COLO668 (cell line): ENCODE data around the gene CEP85L.

Experiments
- DNase-seq: peaks from one replicate; lab custom pipeline; 2025; ENCODE audit not compliant: unreplicated experiment; lab: John Stamatoyannopoulos, UW

The CEP85L gene

DNA sequence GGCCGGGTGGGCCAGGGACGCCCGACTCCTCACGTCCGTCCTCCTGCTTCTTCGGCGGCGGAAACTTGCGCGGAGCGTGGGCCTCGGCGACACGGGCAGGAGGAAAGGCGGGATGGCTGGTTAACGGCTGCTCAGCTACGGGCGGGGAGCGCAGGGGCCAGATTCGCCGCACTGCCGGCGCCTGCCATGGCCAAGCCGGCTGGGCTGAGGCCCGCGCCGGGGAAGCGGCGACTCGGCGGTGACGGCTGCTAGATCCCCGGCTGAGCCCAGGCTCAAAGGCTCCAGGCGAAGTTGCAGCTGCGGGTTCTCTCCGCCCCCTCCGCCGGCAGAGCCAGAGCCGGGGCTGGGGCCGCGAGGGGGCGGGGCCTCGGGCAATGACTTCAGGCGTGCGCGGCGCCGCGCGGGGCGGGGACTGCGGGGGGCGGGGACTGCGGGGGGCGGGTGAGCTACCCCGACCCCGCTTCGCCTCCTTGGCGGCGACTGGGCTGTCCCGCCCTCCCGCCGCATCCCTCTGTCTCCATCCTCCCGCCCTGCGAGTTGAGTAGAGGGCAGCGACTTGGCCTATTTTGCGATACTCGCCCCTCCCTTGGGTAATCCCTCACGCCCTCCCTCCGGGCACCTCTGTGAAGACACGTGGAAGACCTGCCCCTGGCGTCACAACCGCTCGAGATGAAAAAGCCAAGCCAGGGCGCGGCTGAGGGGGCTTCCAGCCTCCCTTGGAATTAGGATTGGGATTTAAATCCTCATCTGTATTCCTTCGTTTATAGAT, at the start of gene CEP85L:
TSS of gene CEP85L (minus strand) at position 310 of the 769 bp plus-strand sequence. CDS start 322 bp downstream, outside the sequence.
- peak; percentile 91 for DNase-seq

DNA sequence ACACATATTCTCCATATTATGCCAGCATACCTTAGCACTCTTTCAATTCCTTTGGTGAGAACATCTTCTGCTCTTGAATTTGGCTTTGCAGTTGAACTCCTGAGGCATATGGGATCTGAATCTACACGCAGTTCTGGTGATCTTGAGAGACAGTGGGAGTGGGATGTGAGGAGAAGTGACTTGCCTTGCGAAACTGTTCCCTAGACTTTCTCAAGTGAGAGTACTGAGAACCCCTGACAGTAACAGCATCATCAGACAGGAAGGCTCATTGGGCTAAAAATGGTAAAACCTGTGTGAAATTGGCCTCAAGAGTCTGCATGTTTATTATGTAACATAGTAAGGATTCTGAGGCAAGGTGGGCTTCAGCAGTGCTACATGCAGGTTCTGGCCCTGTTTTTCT, 49.1 kb upstream of the CEP85L start:
- no peak for DNase-seq

DNA sequence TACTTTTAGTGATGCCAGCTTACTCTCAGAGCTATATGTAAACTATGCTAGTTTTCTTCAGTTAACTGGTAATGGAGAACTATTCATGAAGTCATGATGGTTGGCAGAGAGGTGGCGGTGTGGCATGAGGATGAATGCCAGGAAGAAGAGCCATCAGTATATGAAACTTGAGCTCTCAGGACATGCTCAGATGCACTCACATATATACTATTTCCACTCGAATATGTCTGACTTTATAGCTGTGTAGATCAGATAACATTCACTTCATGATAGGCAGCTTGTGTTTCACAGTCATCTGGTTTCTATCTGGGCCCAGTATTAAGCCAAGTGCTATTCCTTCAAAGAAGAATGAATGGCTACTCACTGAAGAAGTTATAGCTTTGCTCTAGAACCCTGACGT, 46.2 kb upstream of the CEP85L start:
- DNase-seq: no peak

DNA sequence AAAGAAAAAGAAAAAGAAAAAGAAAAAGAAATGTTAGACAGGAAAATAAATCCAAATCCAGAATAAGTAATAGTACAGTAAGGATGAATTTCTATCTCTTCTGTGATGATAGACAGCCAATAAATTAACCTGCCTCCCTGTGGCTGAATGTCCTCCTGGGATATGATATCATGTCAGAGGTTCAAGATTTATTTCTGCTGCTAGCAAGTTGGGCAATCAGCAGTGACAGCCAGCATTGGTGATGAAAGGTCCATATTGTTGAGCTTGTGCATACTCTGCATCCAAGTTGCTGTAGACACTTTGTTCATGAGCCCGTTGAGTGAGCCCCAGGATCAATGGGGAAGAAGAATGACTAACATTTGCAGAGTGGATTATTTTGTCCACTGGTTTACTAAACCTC, 44.9 kb upstream of the CEP85L start:
- DNase-seq: no peak

DNA sequence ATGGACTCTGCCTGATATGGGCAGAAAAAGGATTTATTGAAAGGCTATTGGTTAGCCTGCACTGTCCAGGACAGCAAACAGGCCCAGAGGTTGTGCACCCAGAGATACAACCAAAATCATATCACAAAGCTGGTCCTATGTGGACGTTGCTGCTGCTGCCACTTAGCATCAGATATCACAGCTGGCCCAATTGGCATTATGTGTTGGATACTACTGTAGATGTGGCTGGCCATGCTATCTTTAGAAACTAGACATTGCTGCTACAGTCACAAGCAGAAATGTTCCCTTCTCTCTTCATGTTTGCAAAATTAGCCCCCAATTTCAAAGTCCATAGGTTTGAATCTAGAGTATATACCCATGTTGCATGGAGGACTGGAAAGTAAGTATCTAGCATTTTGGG, 42.2 kb upstream of the CEP85L start:
- no peak for DNase-seq

DNA sequence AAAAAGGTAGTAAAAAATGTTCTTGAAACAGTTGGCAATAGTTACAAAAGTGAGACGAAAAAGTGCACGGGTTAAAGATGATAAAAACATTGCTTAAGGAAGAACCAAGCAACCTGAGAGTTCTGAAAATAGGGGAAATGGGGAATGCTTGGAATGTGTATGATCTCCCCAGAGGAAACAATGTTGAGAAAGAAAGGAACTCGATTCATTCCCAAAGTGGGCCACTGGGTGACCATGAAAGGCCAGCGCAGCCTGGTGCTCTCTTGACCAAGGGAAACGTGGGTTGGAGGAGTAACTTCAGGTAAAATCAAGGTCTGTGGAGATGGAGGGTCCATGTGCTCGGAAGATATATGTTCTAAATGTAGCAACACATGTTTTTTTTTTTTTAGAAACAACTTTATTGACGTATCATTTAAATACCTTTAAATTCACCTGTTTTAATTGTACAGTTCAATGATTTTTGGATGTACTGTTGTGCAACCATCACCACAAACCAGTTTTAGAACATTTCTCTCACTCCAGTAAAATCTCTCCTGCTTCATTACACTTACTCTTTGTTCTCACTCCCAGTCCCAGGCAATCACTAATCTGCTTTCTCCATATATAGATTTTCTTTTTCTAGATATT, 34.5 kb upstream of the CEP85L start:
- no peak for DNase-seq

DNA sequence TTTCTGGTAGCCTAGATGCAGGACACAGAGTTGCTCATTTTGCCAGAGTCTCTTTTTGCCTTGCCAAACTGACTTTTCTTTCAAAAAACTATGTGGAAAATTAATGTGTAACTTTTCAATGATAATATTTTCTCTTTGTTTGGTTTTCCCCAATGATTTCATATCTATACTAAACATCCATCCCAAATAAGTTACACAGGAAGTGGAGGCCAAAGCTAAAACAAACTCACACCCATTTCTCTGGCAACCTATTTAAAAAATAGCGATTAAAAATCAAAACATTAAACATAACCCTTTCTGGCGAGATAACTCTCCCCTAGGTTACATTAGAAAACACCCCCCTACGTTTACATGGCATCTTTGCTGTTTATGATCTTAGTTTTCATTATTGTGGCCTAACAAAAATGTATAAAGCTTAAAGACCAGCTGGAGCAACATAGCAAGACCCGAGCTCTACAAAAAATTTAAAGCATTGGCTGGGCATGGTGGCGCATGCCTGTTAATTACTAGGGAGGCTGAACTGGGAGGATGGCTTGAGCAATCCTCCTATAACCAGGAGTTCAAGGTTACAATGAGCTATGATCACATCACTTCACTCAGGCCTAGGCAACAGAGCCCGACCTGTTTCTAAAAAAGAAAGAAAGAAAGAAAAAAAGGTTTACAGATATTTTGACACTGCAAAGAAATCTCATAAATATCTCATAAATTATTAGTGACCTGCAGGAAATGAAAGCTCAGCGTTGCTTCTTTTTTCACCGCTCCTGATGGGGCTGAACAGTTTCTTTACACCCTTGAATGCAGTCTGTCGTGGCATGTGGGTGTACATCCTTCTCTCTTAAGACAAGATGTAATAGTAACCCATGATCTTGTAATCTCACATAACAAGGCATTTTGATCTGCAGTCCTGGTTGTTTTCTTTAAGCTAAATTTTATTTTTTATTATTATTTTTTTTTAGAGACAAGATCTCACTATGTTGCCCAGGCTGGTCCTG, 32.8 kb upstream of the CEP85L start:
- DNase-seq: no peak

DNA sequence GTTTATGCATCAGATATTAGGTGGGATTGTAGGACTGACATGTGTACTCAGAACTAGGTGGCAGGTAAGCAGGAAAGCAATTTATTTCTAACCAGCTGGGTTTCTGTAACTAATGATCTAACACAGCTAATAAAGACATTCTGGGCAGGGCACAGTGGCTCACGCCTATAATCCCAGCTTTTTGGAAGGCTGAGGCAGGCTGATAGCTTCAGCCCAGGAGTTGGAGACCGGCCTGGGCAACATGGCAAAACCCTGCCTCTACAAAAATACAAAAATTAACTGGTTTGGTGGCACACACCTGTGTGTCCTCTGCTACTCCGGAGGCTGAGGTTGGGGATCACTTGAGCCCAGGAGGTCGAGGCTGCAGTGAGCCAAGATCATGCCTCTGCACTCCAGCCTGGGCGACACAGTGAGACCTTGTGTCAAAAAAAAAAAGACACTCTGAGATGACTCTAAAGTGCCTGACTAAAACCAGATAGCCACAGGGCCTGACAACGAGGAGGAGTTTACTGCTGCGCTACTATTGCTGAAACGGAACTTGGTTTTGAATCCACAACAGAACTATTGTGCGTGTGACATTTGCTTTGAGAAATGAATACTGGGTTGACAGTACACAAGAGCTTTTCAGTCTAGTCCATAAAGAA, 29.2 kb upstream of the CEP85L start:
- no peak for DNase-seq

DNA sequence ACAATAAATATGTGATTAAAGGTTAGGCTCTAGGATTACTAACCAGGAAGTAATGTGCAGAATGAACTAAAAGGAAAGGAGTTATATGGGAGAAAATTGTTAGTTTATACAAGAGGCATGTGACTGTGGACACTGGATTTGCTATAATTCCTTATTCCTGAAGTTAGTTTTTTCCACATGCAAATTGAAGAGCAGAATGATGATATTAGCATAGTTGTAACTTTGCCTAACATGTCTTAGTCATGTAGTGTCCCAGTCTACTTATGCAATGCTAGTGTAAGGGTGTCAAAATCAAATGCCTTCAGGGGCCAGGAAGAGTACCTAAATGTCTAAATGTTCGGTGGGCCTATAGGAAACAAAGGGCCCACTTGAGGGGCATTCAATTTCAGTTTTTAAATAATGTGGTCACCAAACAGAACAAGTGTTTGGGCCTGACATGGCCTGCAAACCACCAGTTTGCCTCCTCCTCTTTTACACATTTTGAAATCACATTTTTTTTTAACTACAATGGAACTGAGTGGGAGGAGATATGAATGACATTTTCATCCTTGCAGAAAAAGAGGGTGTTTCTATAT, 28.0 kb upstream of the CEP85L start:
- no peak for DNase-seq

DNA sequence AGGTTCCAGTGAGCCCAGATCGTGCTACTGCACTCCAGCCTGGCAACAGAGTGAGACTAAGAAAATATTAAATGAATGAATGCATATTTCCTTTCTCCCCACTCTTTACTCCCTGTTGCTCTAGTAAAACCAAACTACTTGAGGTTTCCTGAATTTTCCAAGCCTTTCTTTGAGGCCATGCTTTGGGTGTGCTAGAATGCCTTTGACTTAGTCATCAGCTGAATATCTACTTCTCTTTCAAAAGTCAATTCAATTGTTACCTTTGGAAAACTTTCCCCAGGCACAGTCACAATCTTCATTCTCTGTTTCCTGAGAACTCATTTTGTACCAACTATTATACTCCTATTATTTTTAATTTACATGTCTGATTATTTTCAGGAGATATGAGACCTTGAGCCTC, 27.5 kb upstream of the CEP85L start:
- no peak for DNase-seq

DNA sequence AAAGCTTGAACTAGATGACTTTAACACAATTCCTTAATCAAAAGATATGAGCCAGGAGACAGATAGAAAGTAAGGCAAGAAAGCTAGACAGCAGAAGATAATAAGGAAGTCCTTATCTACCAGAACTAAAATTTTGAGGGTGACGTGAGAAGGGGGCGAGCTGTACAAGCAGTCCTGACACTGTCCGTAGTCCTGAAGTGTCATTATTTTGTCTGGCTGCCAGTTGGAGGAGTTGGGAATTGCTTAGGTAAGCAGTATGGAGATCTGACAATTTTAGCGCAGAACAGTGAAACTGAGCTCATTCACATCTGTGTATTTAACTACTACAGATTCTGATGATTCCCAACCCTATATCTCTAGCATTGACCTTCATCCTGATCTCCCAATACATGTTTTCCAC, 25.8 kb upstream of the CEP85L start:
- no peak for DNase-seq

DNA sequence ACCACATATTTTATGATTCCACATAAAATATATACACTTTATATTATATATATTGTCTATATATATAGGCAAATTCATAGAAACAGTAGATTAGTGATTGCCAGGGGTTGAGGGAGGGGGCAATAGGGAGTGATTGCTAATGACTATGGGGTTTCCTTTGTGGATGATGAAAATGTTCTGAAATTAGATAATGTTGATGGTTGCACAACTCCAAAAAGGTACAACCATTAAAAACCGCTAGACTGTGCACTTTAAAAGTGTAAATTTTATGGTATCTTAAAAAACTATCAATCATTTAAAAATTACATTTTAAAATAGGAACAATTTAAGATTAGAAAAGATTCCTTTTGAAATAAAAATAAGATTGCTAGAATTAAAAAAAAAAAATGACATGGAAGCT, 23.8 kb upstream of the CEP85L start:
- DNase-seq: no peak

DNA sequence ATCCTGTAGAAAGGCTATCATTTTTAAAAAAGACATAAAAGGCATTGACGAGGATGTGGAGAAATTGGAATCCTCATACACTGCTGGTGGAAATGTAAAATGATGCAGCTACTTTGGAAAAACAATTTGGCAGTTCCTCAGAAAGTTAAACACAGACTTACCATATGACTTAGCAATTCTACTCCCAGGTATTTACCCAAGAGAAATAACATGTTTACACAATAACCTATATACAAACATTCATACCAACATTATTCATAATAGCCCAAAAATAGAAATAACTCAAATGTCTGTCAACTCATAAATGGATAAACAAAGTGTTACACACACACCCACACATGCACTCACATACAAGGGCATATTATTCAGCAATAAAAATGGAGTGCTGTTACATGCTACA, 23.4 kb upstream of the CEP85L start:
- no peak for DNase-seq

DNA sequence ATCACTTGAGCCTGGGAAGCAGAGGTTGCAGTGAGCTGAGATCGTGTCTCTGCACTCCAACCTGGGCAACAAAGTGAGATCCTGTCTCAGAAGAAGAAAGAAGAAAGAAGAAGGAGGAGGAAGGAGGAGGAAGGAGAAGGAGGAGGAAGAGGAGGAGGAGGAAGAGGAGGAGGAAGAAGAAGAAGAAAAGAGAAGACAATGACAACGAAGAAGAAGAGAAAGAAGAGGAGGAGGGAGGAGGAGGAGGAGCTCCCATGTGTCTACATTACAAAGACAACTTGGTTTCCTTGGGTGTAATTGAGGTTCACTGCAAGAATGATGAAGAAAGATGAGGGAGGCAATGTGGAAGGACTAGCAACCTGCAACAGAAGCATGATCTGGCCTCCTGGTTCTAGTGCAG, 21.3 kb upstream of the CEP85L start:
- no peak for DNase-seq

DNA sequence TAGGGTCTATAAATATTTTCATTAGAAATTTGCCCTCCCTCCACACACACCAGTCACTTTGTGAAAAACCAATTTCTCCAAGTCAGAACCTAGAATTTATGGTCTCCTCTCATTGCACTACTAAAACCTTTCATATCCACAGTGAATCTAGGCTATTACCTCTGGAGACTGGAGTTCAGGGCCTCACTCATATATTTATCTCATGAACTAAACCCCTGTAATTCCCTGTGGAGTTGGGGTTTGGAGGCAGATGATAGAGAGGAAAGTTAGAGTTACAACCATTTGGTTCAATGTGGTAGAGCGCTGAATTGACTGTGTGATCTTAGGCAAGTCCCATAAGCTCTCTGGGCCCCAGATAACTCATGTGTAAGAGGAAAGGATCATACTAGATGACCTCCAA, 18.2 kb upstream of the CEP85L start:
- no peak for DNase-seq

DNA sequence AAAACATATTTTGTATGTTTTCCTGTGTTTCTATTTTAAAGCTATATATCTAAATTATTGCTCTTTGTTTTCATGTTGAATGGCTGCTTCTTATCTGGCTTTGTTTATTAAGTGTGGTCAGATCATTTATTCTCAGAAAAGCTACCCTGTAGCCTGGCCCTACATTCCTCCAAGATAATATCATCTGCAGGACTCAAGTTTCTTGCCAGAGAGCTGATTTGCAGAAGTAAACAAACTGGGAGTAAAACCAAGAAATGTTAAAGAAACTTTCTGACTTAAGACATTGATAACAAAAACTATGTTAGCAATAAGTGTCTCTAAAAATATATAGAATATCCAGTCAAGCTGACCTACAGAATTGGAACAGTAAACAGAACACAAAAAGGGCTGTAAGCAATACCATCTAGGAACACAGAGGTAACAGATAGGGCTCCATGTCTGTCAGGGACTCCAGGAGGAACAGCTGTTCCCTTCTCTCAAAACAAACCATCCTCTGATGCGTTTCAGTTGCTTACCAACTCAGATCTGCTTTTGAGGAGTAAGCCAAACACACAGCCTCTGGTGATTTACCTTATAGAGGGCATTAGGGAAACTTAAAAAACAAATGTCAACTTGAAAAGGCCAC, 17.5 kb upstream of the CEP85L start:
- DNase-seq: no peak

DNA sequence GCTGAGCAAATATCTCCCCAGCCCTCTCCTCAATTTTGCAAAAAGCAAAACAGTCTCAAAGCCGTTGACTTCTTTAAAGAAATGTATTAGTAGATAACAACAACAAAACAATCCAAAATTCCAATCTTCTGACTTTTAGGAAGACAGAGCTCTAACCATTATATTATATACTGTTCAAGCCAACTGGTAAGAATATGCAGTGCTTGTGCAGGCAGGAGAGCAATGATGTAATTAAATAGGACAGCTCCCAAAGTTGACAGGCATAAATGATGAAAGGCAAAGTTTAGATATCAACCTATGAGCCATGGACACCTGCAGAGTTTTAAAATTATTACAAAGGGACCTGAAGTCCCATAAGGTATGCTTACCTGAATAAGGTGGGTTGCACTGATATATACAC, 16.6 kb upstream of the CEP85L start:
- DNase-seq: no peak

DNA sequence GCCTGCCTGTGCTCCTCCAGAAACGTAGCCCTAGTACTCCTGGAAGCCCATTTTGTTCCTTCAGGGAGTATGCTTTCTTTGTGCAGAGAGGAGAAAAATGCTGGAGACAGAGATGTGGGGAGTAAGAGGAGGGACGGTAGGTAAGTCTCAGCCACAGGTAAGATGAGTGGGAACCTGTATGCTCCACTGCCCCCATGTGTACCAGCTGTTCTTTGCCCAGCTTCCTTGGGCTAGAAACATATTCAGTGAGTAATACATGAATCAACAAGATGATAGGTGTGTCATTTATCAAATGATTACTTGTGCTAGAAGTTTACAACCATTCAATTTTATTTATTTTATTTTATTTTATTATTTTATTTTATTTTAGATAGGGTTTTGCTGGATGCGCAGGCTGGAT, 13.6 kb upstream of the CEP85L start:
- no peak for DNase-seq

DNA sequence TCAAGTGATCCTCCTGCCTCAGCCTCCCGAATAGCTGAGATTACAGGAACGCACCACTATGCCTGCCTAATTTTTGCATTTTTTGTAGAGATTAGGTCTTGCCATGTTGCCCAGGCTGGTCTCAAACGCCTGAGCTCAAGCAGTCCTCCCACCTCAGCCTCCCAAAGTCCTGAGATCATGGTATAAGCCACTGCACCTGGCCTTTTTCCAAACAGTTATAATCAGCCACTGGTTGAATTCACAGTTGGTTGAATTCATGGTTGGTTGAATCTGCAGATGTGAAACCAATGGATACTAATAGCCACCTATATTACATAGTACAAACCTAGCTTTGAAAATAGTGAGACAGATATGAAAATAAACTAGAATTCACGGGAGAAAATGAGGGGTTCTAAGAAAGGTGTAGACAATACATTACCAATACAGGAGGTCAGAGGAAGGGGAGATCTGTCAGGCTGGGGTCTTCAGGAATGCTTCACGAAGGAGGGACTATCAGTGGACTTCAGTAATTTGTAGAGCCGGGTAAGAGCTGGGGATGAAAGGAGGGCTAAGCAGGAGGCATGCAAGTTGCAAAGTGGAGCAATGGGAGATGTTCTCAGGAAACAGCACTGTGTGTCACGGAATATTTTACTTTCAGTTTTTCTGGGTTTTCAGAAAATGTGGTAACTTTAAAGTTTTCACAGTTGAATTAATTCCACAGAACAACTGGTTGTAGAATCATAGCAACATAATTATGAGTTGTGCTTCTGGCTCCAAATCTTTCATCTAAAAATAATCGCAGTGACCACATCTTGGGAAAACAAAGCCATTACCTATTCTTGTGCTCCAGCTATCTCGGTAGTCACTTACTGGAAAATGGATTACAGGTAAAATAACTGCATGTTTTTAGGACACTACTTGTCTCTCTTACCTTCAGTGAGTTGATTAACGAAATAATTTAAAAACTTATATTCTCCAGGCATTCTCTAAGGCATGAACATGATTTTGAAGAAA, 12.9 kb upstream of the CEP85L start:
- no peak for DNase-seq
